ENCODE measurements around the gene RPS6KA6.
"Not testable (repeated sequence)": the region's sequence is repeated elsewhere in the genome, so short reads cannot be mapped to it uniquely, and the experiment has no call there.

The RPS6KA6 gene

DNA sequence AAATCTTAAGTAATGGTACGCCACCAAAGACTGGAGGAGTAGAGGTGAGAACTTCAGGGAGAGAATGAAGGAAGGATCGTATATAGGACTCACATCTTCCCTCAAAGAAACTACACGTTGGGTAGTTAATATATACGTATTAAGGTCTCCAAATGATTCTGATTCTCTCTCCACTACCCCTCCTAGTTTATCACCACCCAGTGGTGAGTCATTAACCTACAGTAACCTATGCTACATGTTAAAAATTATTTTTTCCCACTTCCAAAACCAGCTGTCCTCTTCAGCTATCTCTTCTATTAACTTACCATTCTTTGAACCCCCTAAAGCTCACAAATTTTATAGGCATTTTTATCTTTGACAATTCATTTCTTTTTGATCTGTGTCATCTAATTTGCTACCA lies 69.7 kb downstream of the RPS6KA6 start:
- DNase-seq, result no peak
- no peaks in the 10 kb centered on the region for H3K9me3 Mint-ChIP-seq
- H3K4me1 Mint-ChIP-seq, result no peaks in the 10 kb centered on the region
- H3K27ac Mint-ChIP-seq, result no peak overlapping the region
- no peak for ATAC-seq
- H3K27me3 Mint-ChIP-seq, result no peaks in the 10 kb centered on the region
- no peak overlapping the region for H3K4me3 Mint-ChIP-seq

DNA sequence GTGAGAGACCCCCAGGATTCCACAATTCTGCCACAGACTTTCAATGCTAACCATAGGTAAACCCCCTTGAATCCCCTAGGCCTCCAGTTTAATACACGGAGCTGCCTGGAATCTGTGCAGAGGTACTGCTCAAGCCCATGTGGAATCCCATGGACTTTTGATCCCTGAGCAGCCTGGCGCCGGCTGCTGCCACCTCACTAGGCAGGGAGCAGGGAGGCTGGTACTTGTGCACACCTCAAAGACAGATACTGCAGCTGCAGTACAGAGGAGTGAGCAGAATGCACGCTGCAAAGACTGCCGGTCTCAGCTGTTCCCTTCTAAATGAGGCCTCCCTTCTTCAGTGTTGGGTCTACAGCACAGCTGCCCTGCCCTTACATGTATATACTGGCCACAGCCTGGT lies 79.4 kb downstream of the RPS6KA6 start:
- H3K27ac Mint-ChIP-seq, result no peak overlapping the region
- no peaks in the 10 kb centered on the region for H3K27me3 Mint-ChIP-seq
- ATAC-seq (no peak), DNase-seq (no peak)
- no peaks in the 10 kb centered on the region for H3K4me1 Mint-ChIP-seq
- no peak overlapping the region for H3K4me3 Mint-ChIP-seq
- H3K9me3 Mint-ChIP-seq, result peaks cover 0 to 6% of the 10 kb centered on the region in 2 donors

DNA sequence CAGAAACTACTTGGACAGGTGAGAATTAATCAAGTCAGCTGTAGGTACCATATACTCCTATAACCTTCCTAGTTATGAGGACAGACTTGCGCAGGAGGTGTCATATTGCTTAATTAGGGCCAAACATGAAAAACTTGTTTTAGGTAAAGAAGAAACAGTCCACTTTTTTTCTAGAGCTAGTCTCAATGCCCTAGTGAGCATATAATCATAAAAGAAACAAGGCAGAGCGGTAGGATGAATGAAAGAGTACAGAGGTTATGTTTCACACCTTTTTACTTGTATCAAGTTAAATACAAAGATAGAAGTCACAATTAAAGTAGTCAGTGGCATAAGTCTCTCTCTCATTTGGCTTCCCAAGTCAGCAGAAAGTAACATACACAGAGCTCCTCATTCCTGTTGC lies 88.9 kb downstream of the RPS6KA6 start:
- DNase-seq, result no peak
- H3K27ac Mint-ChIP-seq, result no peak overlapping the region
- H3K27me3 Mint-ChIP-seq, result no peaks in the 10 kb centered on the region

DNA sequence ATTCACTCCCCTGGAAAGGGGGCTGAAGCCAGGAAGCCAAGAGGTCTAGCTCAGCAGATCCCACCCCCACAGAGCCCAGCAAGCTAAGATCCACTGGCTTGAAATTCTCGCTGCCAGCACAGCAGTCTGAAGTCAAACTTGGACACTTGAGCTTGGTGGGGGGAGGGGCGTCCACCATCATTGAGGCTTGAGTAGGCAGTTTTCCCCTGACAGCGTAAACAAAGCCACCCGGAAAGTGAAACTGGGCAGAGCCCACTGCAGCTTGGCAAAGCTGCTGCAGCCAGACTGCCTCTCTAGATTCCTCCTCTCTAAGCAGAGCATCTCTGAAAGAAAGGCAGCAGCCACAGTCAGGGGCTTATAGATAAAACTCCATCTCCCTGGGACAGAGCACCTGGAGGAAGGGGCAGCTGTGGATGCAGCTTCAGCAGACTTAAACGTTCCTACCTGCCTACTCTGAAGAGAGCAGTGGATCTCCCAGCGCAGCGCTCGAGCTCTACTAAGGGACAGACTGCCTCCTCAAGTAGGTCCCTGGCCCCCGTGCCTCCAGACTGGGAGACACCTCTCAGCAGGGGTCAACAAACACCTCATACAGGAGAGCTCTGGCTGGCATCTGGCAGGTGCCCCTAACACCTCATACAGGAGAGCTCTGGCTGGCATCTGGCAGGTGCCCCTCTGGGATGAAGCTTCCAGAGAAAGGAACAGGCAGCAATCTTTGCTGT lies 108.4 kb downstream of the RPS6KA6 start:
- H3K27me3 Mint-ChIP-seq, H3K9me3 Mint-ChIP-seq: not testable (repeated sequence)

More for the DNA sequence above, 88.9 kb downstream of the RPS6KA6 start:
- Mint-ChIP-seq H3K9me3 (no peaks in the 10 kb centered on the region), H3K4me1 (no peaks in the 10 kb centered on the region), H3K4me3 (no peak overlapping the region)
- no peak for ATAC-seq

DNA sequence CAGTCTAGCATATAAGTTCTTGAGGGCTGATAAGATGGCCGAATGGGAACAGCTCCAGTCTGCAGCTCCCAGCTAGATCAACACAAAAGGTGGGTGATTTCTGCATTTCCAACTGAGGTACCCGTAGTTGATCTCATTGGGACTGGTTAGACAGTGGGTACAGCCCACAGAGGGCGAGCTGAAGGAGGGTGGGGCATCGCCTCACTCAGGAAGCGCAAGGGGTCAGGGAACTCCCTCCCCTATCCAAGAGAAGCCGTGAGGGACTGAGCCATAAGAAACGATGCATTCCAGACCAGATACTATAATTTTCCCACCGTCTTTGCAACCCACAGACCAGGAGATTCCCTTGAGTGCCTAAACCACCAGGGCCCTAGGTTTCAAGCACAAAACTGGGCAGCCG lies 109.0 kb downstream of the RPS6KA6 start:
- no peak overlapping the region for H3K4me3 Mint-ChIP-seq
- H3K9me3 Mint-ChIP-seq, result peaks cover 7 to 9% of the 10 kb centered on the region in 2 donors
- H3K27me3 Mint-ChIP-seq, result no peaks in the 10 kb centered on the region
- no peaks in the 10 kb centered on the region for H3K4me1 Mint-ChIP-seq
- DNase-seq (no peak), ATAC-seq (no peak)
- H3K27ac Mint-ChIP-seq, result no peak overlapping the region

More for the DNA sequence above, 108.4 kb downstream of the RPS6KA6 start:
- not testable (repeated sequence) for ATAC-seq, H3K27ac Mint-ChIP-seq, DNase-seq, H3K4me3 Mint-ChIP-seq, H3K4me1 Mint-ChIP-seq

DNA sequence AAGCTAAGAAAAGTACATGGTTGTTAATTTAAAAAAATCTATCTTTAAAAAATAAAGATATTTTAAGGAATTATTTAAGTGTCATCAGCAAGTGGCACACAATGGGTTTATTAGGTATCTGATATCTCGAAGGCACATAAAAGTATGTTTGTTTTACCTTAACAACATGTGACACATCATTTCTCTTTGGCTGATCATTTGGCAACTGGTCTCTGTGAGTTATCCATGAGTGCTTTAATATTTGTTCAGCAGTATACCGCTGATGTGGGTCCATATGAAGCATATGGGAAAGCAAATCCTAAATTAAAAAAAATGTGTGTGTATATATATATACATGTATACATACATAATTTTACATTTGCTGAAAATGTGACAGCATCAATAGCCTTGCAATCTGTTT lies 123.2 kb downstream of the RPS6KA6 start:
- H3K27me3 Mint-ChIP-seq, result no peaks in the 10 kb centered on the region
- H3K9me3 Mint-ChIP-seq, result no peaks in the 10 kb centered on the region
- H3K27ac Mint-ChIP-seq, result no peak overlapping the region
- ATAC-seq (no peak), DNase-seq (no peak)
- no peaks in the 10 kb centered on the region for H3K4me1 Mint-ChIP-seq
- no peak overlapping the region for H3K4me3 Mint-ChIP-seq

DNA sequence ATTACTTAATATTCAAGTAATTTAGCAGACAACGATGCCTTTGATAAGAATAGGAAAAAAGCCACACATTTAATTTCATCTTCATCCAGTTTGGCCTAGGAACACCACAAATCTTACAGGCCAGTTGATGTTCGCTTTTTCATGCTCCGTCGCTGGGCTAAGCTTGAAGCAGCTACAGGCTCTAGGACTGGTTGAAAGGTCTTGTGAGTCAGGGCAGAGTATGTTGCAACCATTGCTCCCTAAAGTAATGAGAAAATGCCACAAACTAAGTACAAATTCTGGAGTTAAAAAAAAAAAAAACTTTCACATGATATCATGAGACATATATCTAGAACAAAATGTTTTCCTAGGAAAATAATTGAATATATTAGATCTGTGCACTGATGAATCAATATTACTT lies 123.8 kb downstream of the RPS6KA6 start:
- Mint-ChIP-seq H3K27ac (no peak overlapping the region), H3K4me1 (no peaks in the 10 kb centered on the region), H3K9me3 (no peaks in the 10 kb centered on the region), H3K4me3 (no peak overlapping the region), H3K27me3 (no peaks in the 10 kb centered on the region)
- DNase-seq (no peak), ATAC-seq (no peak)

DNA sequence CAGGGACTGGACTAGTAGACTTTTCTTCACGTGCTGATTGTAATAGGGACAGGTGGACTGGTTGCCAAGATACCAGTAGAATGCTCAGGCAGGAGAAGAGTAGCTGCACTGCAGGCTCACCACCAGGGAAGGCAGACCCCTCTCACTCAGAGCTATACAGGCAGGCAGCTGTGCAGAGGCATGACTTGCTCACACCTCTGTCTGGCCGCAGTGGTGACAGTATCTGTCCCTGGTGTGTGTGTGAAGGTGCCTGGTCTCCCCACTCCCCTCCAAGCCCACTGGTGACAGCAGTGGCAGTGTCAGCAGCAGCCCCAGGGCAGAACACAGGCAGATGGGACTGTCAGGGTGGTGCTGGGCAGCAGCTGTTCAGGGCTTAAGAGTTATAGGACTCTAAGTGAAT lies 140.7 kb downstream of the RPS6KA6 start:
- Mint-ChIP-seq H3K27me3 (no peaks in the 10 kb centered on the region), H3K4me1 (no peaks in the 10 kb centered on the region), H3K9me3 (no peaks in the 10 kb centered on the region), H3K4me3 (no peak overlapping the region), H3K27ac (no peak overlapping the region)
- DNase-seq (no peak), ATAC-seq (peak; percentile 23)

DNA sequence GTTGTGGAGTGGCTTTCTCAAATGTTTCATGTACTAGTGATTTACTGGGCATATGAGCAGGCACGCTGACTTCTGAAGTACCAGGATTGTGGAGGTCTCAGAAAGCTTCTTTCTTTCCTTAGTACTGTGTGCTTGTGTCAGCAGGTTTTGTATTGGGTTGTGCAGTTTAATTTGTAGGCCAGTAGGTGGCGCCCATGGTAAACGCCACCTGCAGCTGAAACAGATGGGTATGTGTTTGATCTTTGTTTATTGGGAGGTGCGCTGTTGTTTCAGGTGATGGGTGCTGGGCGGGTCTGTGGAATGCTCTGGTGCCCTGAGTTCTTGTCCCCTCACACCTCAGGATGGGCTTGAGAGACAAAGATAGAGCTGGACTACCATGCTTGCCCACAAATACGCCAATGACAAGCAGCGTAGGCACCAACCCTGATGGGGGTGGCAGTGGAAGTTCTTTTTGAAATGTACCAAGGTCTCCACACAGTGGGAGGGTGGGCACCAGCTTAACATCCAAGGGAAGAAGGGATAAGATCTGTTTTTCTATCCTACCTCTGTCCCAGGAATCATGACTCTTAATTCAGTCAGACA lies 141.5 kb downstream of the RPS6KA6 start:
- no peak overlapping the region for H3K27ac Mint-ChIP-seq
- H3K4me3 Mint-ChIP-seq, result no peak overlapping the region
- H3K27me3 Mint-ChIP-seq, result no peaks in the 10 kb centered on the region
- H3K9me3 Mint-ChIP-seq, result no peaks in the 10 kb centered on the region
- no peak for ATAC-seq
- DNase-seq, result no peak
- no peaks in the 10 kb centered on the region for H3K4me1 Mint-ChIP-seq

DNA sequence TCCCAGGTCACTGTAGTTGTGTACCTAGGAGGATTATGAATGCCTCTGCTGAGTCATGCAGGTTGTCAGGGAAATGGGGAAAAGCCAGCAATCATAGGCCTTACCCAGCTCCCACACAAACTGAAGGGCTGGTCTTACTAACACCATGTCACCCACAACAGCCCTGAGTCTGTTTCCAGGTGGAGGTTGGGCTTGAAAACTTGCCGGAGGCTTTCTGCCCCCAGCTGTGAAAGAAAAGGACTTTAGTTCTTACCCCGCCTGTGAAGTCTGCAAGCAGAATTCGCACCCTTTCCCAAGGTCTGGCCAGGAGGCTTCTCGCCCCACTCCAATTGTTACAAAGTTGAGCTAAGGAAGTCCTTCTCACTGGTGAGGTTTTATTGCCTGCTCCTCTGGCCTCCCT lies 143.9 kb downstream of the RPS6KA6 start:
- DNase-seq (no peak), ATAC-seq (no peak)
- Mint-ChIP-seq H3K4me3 (no peak overlapping the region), H3K27me3 (no peaks in the 10 kb centered on the region), H3K9me3 (no peaks in the 10 kb centered on the region), H3K27ac (no peak overlapping the region), H3K4me1 (no peaks in the 10 kb centered on the region)
